DMS153 treated with DMSO at 0.1 percent for 48 hours (cell line): ENCODE data around the gene CELF6.
"Not testable (repeated sequence)": the region's sequence is repeated elsewhere in the genome, so short reads cannot be mapped to it uniquely, and the experiment has no call there.

Source experiments
- DNase-seq: peaks from one replicate; lab custom pipeline; 2025; ENCODE audit not compliant: unreplicated experiment; lab: John Stamatoyannopoulos, UW

CELF6 gene

DNA sequence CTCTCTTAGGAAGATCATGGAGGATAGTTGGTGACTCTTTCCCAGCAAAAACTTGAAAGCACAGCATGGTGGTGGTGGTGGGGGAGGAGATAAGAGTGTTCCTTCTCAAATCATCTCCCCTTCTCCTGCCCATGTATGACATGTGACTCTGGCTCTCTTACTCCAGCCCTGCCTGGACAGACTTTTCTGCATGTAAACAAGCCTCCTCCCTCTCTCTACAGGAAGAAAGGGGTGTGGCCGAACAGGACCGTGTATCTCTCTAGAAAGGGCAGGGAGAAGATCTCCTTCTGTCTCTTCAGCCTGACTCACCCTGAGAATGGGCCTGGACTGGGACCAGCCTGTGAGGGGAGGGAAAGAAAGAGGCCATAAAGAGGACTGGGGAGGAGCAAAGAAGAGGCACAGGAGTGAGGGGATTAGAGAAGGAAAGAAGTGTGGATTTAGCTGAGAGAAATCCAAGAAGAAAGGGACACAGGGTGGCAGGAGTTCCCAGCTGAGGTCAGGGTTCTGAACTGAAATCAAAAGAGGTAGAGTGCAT lies 1.5 kb downstream of the CELF6 start:
- no peak for DNase-seq

DNA sequence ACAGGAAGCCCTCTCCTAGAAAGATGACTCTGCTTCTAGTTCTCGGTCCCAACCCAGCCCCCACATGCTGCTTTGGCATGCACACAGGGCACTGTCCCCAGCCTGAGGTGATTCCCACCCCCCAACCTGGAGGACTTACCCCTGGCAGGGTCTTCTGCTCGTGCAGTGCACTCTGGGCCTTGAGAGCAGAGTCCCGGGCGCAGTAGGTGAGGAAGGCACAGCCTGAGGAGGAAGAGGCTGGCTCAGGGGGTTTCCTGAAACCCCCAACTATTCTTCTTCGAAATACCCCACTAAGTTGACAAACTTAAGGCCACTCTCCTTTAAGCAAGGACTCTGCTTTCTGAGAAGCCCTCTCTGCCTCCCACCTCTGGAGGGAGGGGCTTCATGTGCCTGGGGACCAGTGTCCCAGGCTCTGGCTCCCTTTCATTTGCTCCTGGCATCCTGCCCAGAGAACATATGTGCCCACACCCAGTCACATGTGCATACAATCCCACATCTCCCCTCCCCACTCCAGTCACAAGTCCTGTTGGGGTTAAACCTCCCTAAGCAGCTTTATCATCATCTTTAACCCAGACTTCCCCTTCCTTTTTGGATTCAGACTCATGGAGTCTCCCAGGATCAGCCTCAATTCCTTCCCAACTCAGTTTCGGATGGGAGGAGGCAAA lies 4.1 kb downstream of the CELF6 start:
- no peak for DNase-seq

DNA sequence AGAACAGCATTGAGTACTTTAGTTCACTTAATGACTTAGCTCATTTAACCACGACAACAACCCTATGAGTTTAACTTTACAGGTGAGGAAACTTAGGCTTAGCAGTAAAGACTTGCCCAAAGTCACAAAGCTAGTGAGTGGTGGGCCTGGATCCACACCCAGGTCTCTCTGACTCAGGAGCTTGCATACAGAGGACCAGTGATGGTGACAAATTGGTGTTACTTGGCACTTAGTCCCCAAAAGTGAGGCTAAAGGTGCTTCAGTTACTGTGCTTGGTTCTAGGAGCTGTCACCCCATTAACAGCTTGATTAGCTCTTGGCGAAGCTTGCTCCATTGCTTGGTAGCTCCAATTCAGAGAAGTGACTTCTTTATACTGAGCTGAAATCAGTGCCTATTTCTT lies 6.1 kb downstream of the CELF6 start:
- DNase-seq = no peak

DNA sequence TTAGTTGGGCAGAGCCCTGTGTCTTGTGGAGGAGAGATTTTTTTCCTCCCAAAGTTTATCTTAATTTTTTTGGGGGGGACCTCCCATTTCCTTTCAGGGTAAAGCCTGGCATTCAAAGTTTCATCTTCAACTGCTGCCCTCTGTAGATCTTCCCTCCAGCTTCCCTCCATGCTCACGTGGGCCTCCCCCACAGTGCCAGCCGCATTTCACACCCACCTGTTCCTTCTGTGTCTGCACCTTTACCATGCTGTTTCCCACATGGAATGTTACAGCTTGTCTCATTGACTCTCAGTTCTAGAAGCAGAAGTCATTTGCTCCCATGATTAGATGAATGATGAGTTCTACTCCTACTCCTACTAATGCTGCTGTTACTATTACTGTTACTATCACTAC lies 6.5 kb downstream of the CELF6 start:
- no peak for DNase-seq

DNA sequence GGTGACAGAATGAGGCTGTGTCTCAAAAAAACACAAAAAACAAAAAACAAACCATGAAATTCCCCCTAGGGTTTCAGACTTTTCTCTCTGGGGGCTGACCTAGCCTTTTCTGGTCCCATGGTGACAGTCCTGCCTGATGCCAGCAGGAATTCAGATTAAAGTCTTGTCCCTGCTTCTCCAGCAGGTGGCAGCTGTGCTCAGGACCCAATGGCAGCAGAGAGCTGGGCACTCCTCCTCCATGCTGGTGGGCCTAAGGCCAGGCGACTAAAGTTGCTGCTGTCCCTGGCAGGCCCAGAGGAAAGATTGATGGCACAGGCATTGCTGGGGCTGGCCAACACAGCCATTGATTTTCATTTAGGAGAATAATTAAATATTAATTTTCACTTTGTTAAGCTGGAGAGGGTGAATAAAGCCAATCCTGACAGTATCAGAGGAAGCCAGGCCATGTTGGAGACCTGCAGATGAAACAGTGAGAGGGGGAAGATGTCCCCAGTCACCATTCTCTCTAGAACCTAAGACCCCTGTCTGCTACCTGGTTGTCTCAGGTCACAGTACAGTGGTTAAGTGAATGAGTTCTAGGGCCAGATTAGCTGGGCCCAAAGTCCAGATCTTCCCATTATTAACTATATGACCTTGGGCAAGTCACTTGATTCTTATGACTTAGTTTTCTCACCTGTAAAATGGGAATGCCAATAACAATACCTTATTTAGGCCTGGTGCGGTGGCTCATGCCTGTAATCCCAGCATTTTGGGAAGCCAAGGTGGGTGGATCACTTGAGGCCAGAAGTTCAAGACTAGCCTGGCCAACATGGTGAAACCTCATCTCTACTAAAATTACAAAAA lies 7.1 kb downstream of the CELF6 start:
- DNase-seq = peak; percentile 37

DNA sequence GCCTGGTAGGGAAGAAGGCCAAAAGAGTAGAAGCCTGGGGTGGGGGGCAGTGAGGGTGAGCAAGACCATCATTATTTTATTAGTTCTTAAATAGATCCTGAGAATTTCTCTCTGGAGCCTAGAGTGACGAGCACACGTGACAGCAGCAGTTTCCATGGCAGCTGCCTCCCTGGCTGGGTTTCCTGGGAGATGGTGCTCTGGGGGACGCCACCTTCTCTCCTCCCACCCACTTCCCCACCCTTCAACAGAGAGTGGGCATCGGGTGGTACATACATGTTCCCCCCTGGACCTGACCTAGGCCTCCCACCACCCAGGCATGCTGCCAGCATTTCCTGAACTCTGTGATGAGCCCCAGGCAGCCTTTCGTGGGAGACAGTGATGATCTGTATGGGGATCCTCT lies 12.9 kb downstream of the CELF6 start:
- DNase-seq = no peak

DNA sequence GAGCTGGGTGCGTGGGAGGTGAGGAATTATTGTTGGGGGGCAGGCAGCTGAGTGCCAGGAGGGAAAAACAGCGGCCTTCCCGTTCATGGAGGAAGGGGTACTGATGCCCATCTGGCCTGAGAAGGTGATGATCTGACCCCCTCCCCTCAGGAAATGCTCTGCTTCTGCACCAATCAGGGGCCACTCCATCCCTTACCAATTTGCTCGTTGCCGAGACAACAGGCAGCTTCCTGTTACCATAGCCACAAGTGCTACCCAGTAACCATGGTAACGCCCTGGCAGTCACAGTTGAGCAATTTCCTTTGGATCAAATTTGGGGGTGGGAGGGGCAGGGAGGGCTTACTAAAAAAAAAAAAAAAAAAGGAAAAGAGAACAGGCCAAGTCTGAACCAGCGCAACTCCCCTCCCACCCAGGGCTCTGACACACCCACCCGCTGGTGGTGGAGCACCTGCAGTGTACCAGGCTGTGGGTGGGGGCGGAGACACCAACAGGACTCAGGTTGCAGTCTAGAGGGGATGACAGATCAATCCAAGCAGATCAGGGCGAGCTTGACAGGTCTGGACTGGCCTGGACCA lies 13.7 kb downstream of the CELF6 start:
- DNase-seq = no peak

DNA sequence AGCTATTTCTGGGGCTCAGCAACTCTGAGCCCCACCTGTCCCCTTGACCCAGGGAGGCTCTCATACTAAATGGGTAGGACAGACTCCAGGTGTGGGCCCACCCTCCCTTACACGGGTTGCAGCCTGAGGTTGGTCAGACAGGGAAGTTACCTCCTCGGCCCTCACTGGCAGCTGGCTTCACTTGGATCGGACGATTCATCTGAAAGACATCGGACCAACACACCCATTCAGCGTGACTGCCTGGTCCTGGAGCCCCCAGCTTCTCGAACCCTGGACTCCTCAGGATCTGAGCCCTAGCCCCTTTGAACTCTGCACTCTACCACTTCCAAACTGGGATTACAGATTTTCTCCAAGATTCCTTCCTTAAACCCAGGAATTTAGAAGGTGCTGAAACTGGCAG lies 15.4 kb downstream of the CELF6 start:
- no peak for DNase-seq

DNA sequence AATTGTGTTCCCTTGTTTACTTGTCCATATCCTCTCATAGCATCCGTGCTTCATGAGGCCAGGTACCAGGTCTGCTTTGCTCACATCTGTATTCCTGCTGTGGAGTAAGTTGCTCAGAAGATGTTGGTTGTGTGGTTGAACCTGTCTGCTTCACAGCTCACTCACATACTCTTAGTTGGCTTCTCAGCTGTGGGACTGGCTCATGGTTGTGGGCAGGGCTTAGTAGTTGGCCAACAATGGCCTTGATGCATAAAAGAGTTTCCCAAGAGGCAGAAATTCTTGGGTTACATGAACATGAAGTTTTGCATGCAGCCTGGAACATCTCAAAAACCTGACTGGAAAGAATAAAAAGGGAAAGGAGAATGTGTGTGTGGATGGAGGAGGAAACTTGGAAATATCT lies 17.0 kb downstream of the CELF6 start:
- DNase-seq = no peak

DNA sequence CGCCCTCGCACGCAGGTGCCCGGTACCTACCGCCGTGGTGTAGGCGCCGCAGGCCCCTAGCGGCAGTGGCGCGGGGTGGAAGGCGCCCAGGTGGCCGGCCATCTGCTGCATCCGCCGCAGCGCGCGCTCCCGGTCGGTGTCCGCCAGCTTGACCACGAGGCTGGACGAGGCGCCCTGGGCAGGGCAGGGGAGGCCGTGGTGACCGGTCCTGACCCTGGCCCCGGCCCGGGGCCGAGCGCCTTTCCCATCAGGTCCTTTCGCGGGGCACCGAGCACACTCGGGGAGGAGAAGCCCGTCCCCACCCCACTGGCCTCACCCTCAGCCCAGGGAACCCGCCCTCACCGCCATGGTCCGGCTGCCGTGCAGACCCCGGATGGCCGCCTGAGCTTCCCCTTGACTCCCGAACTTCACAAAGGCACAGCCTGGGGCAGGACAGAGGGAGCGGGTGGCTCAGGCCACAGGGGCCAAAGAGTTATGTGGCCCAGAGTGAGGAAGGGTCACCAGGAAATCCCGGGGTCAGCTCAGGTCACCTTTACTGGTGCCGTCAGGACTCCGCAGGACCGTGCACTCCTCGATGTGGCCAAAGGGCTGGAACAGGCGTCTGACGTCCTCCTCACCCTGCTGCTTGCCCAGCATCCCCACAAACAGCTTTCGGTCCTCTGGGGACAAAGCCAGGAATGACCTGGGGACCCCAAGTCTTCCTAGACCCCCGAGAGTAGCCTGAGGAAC lies 30.2 kb downstream of the CELF6 start:
- DNase-seq = no peak

DNA sequence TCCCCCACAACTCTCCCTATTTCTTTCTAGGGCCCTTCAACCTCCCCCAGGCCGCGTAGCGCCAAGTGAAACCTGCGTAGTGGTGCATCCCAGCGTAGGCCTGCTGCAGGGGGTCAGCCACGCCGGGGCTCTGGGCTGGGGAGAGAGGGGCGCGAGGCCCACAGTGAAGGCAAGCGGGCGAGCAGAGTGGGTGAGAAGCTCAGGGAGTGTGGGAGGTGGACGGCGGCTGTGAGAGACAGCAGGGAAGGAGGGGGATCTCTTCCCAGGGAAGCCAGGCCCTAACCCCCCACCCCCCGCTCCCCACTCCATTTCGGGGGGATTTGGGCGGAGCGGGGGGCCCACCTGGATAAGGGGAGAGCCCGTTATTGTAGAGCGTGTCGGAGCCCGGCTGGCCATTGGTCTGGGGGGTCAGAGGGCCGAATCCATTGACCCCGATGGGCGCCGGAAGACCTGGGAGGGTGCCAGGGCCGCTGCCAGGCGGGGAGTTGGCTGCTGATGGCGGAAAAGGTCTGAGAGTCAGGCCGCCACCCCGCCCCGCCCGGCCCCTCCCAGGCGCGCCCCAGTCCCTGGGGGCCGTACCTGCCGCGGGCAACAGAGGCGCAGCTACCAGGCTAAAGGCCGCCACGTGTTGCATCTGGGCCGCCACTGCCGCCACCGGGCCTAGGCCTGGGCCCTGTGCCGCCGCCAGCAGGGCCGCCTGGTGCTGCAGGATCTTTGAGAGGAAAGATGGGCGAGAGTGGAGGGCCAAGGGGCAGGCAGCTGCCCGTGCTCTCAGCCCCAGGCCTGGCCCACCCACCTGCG lies 31.0 kb downstream of the CELF6 start:
- DNase-seq = no peak

DNA sequence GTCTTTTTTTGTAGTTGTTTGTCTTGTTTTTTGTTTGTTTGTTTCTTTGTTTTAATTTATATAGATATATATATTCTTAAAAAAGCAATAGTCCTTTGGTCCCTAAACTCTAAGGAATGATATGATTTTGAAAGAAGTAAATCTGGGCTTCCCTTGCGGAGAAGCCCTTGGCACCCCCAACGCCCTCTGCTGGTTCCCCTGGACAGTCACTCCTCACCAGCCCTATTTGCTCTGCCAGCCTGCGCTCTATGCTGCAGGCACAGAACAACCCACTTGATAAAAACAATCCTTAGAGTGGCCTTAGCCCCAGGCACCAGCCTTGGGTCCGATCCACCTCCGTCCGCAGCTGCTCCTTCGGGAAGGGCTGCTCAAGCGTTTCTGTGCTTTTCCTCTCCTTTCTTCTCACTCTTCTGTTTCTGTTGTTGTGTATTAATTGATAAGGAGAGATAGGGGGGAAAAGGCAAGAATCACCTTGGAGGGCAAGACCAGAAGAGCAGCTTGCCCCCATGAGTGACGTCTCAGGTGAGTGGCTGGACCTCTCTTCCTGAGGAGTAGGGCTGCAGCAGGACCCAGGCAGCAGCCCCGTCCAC lies 33.9 kb downstream of the CELF6 start:
- peak; percentile 0 for DNase-seq

DNA sequence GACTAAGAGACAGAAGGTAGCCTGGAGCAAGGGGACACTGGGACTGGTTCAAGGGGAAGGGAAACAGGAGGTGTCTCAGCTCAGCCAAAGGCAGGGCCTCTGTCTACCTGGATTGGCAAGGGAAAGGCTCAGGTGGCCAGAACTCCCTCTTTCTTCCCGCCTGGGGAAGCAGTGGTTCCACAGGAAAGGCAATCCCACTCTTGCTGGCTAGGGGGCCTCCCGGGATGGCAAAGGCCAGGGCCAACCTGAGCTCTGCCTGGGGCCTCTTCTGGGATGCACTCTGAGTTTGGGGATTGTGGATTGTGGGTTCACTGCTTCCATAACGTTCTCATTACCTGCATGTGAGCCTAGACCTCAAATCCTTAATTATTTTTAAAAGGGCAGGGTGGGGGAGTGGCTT lies 34.6 kb downstream of the CELF6 start:
- DNase-seq = no peak

DNA sequence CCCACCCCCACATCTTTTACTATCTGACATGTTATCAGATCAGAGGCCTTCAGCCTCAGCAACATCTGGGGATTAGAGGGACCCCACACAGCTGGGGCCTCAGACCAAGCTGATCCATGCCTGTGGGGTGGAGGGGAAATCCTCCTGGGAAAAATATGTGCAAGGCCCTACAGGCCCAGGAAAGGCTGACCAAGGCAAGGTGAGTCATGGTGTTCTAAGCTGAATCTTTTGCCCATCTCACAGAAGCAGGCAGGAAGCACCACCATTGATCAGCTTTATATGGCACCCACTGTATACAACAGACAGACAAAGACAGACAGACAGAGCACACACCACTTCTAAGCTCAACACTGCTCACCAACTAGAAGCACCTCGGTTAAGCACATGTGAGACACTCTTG lies 35.2 kb downstream of the CELF6 start:
- DNase-seq = no peak

DNA sequence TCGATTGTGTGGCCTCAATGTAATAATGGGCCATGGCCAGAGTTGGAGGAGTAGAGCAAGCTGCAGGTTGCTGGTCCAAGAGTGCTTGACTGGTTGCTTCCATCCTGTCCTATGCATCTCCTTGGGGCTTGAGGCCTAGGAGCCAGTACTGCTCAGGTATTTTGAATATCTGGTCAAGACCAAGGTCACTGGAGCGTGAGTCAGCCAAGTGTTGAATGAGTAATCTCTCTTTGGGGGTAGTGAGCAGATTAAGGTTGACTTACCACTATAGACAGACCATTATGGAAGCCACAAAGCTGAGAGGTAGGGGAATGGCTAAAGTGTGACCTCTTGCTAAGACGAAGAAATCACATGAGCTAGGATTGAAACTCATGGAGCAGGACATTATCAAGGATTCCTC lies 38.2 kb downstream of the CELF6 start:
- no peak for DNase-seq

DNA sequence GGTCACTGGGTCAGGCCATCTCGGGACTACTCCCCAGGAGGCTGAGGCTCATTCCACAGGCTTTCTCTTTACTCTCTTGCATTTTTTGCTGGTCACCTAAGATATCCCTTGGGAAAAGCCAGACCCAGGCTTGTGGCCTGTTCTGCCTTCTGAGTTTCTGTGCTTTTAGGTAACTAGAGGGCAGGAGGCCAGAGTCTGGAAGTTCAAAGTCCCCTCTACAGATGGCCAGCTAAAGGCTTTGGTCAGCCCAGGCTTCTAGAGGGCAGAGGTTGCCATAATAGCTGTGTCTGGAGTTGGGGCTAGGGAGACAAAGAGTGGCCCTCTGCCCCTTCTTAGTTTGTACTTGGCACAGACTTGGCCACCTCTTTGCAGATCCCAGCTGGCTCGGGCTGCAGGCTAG lies 39.2 kb downstream of the CELF6 start:
- DNase-seq = no peak

DNA sequence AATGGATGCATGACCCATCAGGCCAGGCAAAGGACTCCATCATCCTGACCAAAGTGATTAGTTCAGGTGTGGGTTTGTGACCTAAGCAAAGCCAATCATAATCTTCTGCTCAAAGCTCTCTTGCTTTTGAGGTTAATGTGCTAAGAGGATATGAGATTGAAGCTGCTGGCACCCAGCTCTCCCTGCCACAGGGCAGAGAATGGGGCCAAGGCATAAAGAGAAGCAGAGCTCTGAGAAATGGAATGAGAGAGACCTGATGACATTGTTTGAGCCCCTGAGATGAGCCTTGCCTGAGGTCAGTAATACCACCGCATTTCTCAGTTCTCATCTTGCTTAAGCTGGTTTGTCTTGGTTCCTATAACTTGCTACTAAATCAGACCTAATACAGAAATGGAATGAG lies 41.2 kb downstream of the CELF6 start:
- DNase-seq = no peak

DNA sequence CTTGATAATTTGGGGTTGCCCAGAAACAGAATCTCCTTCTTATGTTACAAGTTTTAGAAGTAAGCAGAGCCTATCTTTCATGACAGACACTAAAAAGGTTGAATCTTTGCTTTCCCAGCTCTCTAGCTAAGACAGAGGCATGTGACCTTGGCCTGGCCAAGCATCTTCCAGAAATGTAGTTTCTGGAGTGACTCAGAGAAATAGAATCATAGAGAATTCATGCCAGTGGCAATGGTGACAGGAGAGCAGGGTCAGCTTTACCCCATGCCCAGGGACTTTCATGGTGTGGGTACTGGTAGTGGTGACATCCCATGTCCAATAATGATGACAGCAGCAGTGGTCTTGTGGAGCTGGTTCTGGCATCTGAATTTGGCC lies 43.6 kb downstream of the CELF6 start:
- DNase-seq = no peak

DNA sequence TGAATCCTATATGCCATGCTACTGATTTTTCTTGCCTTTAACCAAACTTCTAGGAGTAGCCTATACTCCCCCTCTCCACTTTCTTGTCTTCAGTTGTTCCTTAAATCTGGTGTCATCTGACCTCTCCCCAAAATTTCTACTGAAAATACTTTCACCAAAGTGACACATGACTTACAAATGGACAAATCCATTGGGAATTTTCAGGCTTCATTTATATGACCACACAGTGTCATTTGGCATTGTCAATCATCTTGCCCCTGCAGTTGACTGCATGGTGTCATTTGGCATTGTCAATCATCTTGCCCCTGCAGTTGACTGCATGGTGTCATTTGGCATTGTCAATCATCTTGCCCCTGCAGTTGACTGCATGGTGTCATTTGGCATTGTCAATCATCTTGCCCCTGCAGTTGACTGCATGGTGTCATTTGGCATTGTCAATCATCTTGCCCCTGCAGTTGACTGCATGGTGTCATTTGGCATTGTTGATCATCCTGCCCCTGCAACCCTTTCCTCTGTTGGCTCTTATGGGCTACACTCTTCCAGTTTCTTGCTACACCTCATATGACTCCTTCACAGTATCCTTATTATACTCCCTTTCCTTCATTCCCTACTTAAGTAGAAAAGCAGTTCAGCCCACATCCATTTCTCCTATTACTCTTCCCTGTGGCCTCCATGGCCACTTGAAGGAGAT lies 44.2 kb downstream of the CELF6 start:
- not testable (repeated sequence) for DNase-seq

DNA sequence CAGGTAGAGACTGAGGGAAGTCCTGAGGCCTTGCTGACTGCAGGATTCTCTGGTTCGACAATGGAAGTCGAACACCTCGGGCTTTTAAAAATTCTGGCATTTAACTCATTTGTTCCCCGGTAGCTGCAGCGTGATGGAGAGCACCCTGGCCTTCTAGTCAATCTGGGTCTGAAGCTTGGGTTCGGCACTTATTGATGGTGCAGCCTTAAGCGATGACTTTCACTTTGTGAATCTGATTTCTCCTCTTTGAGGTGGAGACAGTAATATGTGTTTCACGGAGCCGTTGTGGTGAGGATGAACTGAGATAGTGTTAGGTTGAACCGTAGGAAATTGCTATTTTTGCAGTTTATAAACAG lies 47.0 kb downstream of the CELF6 start:
- no peak for DNase-seq
